ENCODE results near the gene OR4M1.
A peak's percentile ranks its signal among the peaks of the same experiment; 100 is the strongest.
"Not testable (repeated sequence)": the region's sequence is repeated elsewhere in the genome, so short reads cannot be mapped to it uniquely, and the experiment has no call there.

Gene OR4M1, protein sequence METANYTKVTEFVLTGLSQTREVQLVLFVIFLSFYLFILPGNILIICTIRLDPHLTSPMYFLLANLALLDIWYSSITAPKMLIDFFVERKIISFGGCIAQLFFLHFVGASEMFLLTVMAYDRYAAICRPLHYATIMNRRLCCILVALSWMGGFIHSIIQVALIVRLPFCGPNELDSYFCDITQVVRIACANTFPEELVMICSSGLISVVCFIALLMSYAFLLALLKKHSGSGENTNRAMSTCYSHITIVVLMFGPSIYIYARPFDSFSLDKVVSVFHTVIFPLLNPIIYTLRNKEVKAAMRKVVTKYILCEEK

GRCh38 chr14:19773204-19773603 lies at the start of gene OR4M1:
TSS of gene OR4M1 (plus strand) at chr14:19773504. CDS start at chr14:19780323, 6,819 bp downstream.
- DNase-seq: not testable (repeated sequence)

- DNase-seq: no peak
Measured at GRCh38 chr14:19729359-19729758, 43.9 kb upstream of the OR4M1 start.

GRCh38 chr14:19729763-19730162 lies 43.5 kb upstream of the OR4M1 start:
- no peak for DNase-seq

DNA sequence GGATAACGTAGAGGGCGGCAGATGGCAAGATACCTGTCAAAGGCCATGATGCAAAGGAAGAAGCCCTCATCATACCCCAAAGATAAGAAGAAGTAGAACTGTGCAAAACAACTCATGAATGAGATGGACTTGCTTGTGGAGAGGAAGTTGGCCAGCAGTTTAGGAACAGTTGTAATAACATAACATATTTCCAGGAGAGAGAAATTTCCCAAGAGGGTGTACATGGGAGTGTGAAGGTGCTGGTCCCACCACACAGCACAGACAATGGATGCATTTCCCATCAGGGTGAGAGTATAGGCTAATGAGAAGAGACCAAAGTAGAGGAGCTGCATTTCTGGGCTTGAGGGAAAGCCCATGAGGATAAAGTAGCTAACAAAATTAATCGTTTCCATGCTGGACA lies 39.4 kb upstream of the OR4M1 start:
- DNase-seq: not testable (repeated sequence)

DNA sequence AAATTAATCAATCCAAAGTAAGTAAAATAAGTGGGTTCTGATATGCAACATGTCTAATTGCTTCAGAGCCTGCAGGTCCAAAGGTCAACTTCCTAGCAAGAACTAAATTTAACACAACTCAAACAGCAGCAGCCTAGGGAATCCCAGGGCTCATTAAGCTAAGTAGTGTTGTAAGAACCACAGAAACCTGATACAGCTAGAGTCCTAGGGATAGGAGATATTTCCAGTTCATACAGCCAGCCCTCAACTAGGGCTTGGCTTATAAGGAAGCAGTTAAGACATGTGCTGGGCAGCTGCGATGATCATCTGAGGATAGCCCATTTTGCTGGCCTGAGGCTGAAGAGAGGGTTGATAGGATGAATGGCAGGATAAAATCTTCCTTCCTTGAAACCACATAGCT lies 30.0 kb upstream of the OR4M1 start, which contains the start of gene OR4Q3:
OR4Q3 (plus strand) TSS at position 316 of the 400 bp plus-strand sequence.
- DNase-seq: no peak

DNA sequence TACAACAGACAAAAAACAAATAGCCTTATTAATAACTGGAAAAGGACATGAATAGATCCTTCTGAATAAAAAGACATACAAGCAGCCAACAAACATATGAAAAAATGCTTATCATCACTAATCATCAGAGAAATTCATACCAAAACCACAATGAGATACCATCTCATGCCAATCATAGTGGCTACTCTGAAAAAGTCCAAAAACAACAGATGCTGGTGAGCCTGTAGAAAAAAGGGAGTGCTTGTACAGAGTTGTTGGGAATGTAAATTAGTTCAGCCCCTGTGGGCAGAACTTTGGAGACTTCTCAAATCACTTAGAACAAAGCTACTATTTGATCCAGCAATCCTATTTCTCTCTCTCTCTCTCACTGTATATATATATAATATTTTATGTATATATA lies 21.0 kb upstream of the OR4M1 start:
- DNase-seq: not testable (repeated sequence)

DNA sequence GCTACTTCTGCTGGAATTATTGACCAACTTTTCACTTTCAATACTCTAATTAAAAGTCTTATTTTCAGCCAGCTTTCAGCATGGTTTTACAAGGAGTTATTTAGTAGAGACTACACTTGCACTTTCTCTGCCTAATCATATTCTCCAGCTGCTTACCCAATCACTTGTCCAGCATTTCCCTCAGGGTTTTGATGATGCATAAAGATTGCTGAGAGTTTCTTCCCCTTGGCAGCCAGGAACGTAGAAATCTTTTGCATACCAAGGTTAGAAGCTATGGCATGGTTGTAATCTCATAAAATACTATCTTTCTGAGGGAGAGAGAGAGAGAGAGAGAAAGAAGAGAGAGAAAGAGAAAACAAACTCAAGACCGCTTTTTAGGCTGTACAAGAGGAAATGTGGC lies 19.1 kb upstream of the OR4M1 start:
- peak; percentile 4 for DNase-seq

- not testable (repeated sequence) for DNase-seq
Measured at GRCh38 chr14:19771491-19771890, 1.8 kb upstream of the OR4M1 start.

GRCh38 chr14:19771895-19772430 lies 1.3 kb upstream of the OR4M1 start:
- DNase-seq: no peak

DNA sequence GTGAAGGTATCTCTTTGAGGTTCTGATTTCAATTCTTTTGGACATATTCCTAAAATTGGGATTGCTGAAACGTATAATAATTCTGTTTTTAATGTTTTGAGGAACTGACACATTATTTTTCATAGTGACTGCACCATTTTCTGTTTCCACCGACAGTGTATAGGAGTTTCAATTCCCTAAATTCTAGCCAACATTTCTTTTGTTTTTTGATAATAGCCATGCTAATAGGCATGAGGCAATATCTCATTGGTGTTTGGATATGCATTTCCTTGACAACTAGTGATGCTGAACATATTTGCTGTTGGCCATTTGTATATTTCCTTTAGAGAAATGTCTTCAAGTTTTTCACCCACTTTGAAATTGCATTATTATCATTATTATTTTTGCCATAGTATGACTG lies 850 bp upstream of the OR4M1 start:
- DNase-seq: not testable (repeated sequence)

DNA sequence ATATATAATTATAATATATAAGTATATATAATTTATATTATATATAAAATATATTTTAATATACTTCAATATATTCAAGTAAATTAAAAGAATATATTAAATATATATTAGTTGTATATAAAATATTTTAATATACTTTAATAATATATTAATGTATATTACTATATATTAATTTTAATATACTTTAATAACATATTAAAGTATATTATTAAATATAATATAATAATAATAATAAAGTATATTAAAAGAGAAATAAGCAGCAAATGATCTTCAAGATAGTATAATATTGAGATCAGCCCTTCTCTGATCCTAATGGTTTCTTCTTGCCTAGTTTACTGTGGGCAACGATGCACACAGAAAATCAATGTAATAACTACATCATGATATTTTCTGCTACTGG lies 2.3 kb downstream of the OR4M1 start:
- DNase-seq: no peak

DNA sequence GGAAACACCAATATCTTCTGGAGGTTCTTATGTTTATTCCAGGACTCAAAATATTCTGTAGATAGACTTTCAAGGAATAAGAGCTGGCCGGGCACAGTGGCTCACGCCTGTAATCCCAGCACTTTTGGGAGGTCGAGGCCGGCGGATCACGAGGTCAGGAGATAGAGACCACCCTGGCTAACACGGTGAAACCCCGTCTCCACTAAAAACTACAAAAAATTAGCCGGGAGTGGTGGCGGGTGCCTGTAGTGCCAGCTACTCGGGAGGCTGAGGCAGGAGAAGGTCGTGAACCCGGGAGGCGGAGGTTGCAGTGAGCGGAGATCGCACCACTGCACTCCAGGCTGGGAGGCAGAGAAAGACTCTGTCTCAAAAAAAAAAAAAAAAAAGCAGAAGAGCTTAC lies 12.5 kb downstream of the OR4M1 start:
- DNase-seq: not testable (repeated sequence)

DNA sequence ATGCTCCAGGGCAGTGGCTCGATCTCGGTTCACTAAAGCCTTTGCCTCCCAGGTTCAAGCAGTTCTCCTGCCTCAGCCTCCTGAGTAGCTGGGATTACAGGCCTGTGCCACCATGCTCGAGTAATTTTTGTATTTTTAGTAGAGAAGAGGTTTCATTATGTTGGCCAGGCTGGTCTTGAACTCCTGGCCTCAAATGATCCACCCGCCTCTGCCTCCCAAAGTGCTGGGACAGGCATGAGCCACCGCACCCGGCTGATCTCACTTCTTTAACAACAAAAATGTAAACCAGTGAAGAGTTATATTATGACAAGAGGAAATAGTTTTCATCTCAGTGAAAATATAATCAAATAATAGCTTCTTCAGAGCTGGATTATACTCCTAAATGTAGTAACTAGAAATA lies 14.0 kb downstream of the OR4M1 start:
- DNase-seq: not testable (repeated sequence)

- not testable (repeated sequence) for DNase-seq
Measured at GRCh38 chr14:19788150-19788549, 14.8 kb downstream of the OR4M1 start.

DNA sequence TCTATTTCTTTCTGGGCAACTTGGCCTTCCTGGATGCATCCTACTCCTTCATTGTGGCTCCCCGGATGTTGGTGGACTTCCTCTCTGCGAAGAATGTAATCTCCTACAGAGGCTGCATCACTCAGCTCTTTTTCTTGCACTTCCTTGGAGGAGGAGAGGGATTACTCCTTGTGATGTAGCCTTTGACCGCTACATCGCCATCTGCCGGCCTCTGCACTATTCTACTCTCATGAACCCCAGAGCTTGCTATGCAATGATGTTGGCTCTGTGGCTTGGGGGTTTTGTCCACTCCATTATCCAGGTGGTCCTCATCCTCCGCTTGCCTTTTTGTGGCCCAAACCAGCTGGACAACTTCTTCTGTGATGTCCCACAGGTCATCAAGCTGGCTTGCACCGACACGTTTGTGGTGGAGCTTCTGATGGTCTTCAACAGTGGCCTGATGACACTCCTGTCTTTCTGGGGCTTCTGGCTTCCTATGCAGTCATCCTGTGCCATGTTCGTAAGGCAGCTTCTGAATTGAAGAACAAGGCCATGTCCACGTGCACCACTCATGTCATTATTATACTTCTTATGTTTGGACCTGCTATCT lies 23.3 kb downstream of the OR4M1 start:
- not testable (repeated sequence) for DNase-seq

DNA sequence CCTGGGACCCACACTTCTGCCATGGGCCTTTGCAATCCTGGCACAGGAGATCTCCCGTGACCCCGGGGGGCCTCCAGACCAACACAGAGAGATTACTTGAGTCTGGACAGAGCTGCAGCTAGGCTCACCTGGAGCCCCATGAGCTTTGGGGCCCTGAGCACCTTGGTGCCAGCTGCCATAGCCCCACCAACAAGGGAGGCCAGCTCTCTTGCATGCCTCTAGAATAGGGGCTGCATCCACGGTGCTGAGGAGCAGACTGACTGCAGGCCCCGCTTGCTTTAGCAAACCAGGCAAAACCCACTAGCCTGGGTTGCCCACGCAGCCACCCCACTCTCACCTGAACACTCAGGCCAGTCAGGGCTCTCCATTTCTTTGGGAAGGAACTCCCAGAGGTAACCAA lies 26.6 kb downstream of the OR4M1 start:
- DNase-seq: no peak

GRCh38 chr14:19800282-19801117 lies 27.2 kb downstream of the OR4M1 start:
- no peak for DNase-seq

GRCh38 chr14:19801118-19801464 lies 27.8 kb downstream of the OR4M1 start:
- DNase-seq: no peak

GRCh38 chr14:19803470-19803869 lies 30.2 kb downstream of the OR4M1 start, which contains the start of gene OR4N2:
TSS of gene OR4N2 (plus strand) at chr14:19803770. CDS start at chr14:19827449, 23,679 bp downstream.
- not testable (repeated sequence) for DNase-seq

DNA sequence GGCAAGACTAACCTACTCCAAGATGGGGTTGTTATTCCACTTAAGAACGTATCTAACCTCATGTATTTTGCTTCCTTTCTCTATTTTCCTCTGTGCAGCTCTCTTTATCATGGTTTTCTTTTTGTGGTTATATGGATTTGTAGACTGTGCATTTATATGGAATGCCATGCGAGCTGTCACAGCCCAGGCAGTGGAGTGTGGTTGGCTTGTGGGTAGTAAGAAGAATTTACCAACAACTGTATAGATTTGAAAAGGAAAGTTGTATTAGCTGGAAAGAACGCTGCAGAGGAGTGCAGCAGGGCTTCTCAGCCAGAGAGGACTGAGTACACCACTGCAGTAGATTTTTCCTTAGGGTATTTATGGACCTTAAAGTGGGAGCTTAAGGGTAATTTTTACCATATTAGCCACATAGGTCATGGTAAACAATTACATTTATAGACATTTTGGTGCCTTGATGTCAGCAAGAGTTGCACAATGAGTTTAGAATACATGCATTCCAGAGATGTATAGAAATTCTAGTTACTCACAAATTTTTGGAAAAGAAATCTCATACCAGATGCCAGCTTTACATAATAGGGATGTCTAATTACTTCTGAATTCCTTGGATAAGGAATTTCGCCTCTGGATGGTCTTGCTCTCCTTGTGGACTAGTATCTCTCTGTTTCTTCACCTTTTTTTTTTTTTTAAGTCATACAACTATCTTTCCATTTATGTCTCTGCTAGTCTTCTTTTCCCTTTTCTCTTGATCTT lies 40.0 kb downstream of the OR4M1 start:
- DNase-seq: not testable (repeated sequence)

DNA sequence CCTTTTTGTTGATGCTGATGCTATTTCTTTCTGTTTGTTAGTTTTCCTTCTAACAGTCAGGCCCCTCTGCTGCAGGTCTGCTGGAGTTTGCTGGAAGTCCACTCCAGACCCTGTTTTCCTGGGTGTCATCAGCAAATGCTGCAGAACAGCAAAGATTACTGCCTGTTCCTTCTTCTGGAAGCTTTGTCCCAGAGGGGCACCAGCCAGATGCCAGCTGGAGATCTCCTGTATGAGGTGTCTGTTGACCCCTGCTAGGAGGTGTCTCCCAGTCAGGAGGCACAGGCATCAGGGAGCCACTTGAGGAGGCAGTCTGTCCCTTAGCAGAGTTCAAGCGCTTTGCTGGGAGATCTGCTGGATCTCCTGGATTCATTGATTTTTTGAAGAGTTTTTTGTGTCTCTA lies 46.6 kb downstream of the OR4M1 start:
- DNase-seq: not testable (repeated sequence)

GRCh38 chr14:19821016-19821415 lies 47.7 kb downstream of the OR4M1 start:
- not testable (repeated sequence) for DNase-seq
